ENCODE data around the gene PODN. TPM values are rescaled to one million over a fixed set of nuclear protein-coding genes. Genes with fewer than 3 reads are reported as not detected.

The PODN gene
- total and polyA plus RNA-seq, 2 donors (not counting 3 experiments of a cell fraction or from before 2014, with no cell fraction given) = 1.3 to 1.5 TPM

GRCh38 chr1:53112861-53113260, 50.8 kb downstream of the PODN start:
- Histone ChIP-seq H3K4me1 (ENCODE audit: control insufficient read depth, extremely low read depth, insufficient read depth, low read length) (no peaks in the 10 kb centered on the region), H4K20me1 (replicated peaks; ENCODE audit: control insufficient read depth, extremely low read depth, insufficient read depth, low read length) (no peaks in the 10 kb centered on the region), H3K9me3 (replicated peaks; ENCODE audit: control insufficient read depth, insufficient read depth, low read length) (no peaks in the 10 kb centered on the region), H3K36me3 (ENCODE audit: control insufficient read depth in 2 of 2, extremely low read depth in 1 of 2, insufficient read depth in 2 of 2, low read length in 2 of 2) (no peaks in the 10 kb centered on the region), H3K4me3 (replicated peaks in 1 of 3; ENCODE audit: insufficient read depth in 1 of 3, low read depth in 1 of 3, low read length in 3 of 3) (no peak overlapping the region), H3K27ac (ENCODE audit: insufficient read depth, low read depth, low read length) (no peak overlapping the region), H3K9ac (replicated peaks; ENCODE audit: extremely low read depth, insufficient read depth, low read length) (no peak overlapping the region), H3K27me3 (ENCODE audit: control insufficient read depth in 2 of 2, insufficient read depth in 2 of 2, low read length in 2 of 2) (no peaks in the 10 kb centered on the region), H3K4me2 (ENCODE audit: insufficient read depth, low read length) (no peak overlapping the region), H2AFZ (ENCODE audit: low read depth, low read length) (no peak overlapping the region), H3K9me1 (replicated peaks; ENCODE audit: control insufficient read depth, extremely low read depth, insufficient read depth, low read length) (no peaks in the 10 kb centered on the region), H3K79me2 (ENCODE audit: control insufficient read depth, insufficient read depth, low read length) (no peaks in the 10 kb centered on the region)
- intact Hi-C loops (cut with micrococcal nuclease) = no loop called here
- no peak for DNase-seq (ENCODE audit: low read depth, low spot score)
- ChIA-PET POLR2A (no interaction called here), CTCF (interaction anchor here (1.4 kb wide), 1 partner anchor 69 kb away, joined by 4 read pairs; no protein-coding TSS in a partner anchor)
- TF ChIP-seq POLR2AphosphoS5 (IDR thresholded peaks at IDR 0.05; ENCODE audit: insufficient read depth, low read depth, low read length) (no peak), MYC (IDR thresholded peaks at IDR 0.05; ENCODE audit: low read depth, low read length) (no peak), MAX (IDR thresholded peaks at IDR 0.05; ENCODE audit: insufficient read depth, insufficient read length) (no peak), CTCF (IDR thresholded peaks at IDR 0.05; ENCODE audit: extremely low read depth in 1 of 2, insufficient read depth in 1 of 2, low read depth in 1 of 2, low read length in 2 of 2) (no peak), GATA2 (IDR thresholded peaks at IDR 0.05; ENCODE audit: insufficient read depth, insufficient read length, low read depth, low read length) (no peak), EZH2 (IDR thresholded peaks at IDR 0.05; ENCODE audit: borderline replicate concordance, low read depth, low read length, severe bottlenecking) (no peak), POLR2A (IDR thresholded peaks at IDR 0.05; ENCODE audit: low read depth, low read length) (no peak), FOS (IDR thresholded peaks at IDR 0.05; ENCODE audit: borderline replicate concordance, insufficient read depth, low read length) (no peak), JUN (IDR thresholded peaks at IDR 0.05; ENCODE audit: borderline replicate concordance, insufficient read depth, insufficient read length, low read depth) (no peak)
- dilution Hi-C loops (cut with MboI; ENCODE audit: extremely low pct_ligation_motif_present, low sequenced_read_pairs) = no loop called here
- no peak for FAIRE-seq
- no TSS peak for BruUV-seq (replicated peaks)
